GM19193 (cell line): ENCODE measurements around the gene DIP2C.

Source experiments
- POLR2A ChIP-seq: IDR thresholded peaks from 4 replicates; pipeline ENCODE4 v1.6.1; 2011; ENCODE audit not compliant: insufficient read depth, insufficient read length; ENCODE audit errors: extremely low read depth

The DIP2C gene

GRCh38 chr10:548238-548901, 141.1 kb downstream of the DIP2C start:
- no peak for TF ChIP-seq POLR2A

- no peak for TF ChIP-seq POLR2A
Observed at GRCh38 chr10:547591-548081, 141.8 kb downstream of the DIP2C start.

- no peak for TF ChIP-seq POLR2A
Observed at GRCh38 chr10:546971-547590, 142.4 kb downstream of the DIP2C start.

DNA sequence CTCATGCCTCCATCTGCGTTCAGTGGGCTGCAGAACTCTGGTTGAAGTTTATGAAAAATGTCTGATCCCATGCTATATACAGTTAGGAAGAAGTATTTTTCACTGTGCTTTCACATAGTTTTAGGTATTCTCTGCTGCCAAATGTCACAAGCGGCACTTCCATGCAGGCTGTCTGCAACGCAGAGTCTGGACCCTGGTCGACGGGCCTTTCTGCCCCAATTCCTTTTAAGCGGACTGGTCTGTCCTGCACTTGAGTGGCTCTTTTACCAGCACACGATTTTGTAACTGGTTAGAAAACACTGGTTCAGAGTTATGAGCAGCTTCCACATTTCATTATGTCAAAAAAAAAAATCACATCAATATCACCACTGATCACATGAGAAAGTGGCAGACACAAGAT, 143.0 kb downstream of the DIP2C start:
- TF ChIP-seq POLR2A, result no peak

- TF ChIP-seq POLR2A, result no peak
Observed at GRCh38 chr10:543862-544822, 145.3 kb downstream of the DIP2C start.

DNA sequence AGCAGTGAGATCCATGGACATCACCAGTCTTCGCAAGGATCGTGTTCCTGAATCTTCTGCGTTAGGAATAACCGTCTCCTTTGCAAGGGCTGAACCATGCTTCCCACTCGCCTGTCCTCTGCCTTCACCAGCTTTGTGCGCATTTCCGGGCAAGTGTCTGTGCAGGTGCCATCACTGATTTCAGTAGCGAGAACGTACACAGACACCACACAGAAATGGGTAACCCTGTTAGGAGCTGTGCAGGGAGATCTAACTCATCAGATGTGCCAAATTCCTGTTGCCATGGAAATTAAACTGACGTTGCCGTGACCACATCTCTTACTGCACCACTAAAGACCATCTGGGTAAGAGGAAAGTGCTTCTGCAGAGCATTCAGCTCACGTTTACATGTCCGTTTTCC, 146.3 kb downstream of the DIP2C start:
- TF ChIP-seq POLR2A, result no peak

GRCh38 chr10:541750-542371, 147.6 kb downstream of the DIP2C start:
- TF ChIP-seq POLR2A, result no peak

GRCh38 chr10:541041-541440, 148.4 kb downstream of the DIP2C start:
- no peak for TF ChIP-seq POLR2A

GRCh38 chr10:538895-539294, 150.6 kb downstream of the DIP2C start:
- TF ChIP-seq POLR2A, result no peak

DNA sequence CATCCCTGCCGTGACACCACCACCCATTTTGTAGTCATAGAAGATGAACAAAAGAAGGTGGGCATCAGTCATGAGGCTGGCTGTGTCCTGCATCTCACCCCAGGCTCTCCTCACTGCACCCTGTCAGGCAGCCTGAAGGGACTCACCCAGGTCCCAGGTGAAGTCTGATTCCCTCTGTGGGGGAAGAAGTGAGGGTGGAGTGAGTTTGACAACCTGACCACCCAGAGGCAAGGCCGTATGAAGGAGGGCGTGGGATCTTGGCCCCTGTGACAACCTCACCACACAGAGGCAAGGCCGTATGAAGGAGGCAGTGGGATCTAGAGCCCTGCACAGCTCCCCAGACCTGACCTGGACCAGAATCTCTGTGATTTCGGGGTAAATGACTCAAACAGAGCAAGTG, 152.5 kb downstream of the DIP2C start:
- TF ChIP-seq POLR2A, result no peak

GRCh38 chr10:536371-536925, 153.0 kb downstream of the DIP2C start:
- no peak for TF ChIP-seq POLR2A

DNA sequence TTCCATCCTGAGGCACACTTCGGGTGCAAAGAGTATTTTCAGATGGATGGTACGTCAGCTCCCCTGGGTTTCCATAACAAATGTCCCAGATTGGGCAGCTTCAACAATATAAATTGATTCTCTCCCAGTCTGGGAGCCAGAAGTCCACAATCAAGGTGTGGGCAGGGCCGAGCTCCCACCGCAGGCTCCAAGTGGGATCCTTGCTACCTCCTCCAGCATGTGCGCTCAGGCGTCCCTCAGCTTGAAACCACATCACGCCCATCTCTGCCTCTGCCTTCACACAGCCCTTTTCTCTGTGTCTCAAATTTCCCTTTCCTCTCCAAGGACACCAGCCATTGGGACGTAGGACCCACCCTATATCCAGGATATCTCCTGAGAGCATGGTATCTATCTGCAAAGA, 153.5 kb downstream of the DIP2C start:
- TF ChIP-seq POLR2A, result no peak

GRCh38 chr10:535051-535450, 154.4 kb downstream of the DIP2C start:
- no peak for TF ChIP-seq POLR2A

GRCh38 chr10:534047-534566, 155.4 kb downstream of the DIP2C start:
- TF ChIP-seq POLR2A, result no peak
